Measurements from ENCODE around the gene ERP44.
A peak's percentile ranks its signal among the peaks of the same experiment; 100 is the strongest.
"Not testable (repeated sequence)": the region's sequence is repeated elsewhere in the genome, so short reads cannot be mapped to it uniquely, and the experiment has no call there.

Gene ERP44

GRCh38 chr9:100100146-100100667 lies 1.4 kb upstream of the ERP44 start:
- no peak for DNase-seq (ENCODE audit: low read depth in 2 of 2)

DNA sequence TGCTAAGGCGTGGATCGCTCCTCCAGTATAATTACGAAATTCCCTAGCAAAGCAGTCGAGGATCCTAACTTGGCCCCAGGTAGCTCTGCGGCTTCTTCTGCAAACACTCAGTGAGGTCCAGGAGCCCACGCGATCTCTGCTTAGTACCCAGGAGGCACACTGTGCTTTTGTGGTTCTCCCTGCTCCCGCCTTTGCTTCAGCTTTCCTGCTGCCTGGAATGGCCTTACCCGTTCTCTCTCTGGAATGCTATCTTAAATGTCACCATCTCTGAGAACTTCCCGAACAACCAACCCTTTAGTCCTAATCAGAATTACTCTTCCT lies 882 bp upstream of the ERP44 start:
- no peak for DNase-seq (ENCODE audit: low read depth in 2 of 2)

GRCh38 chr9:100098046-100098886 lies 534 bp downstream of the ERP44 start:
- DNase-seq (ENCODE audit: low read depth in 2 of 2) = peak in 1 of 2 donors; percentile 5

DNA sequence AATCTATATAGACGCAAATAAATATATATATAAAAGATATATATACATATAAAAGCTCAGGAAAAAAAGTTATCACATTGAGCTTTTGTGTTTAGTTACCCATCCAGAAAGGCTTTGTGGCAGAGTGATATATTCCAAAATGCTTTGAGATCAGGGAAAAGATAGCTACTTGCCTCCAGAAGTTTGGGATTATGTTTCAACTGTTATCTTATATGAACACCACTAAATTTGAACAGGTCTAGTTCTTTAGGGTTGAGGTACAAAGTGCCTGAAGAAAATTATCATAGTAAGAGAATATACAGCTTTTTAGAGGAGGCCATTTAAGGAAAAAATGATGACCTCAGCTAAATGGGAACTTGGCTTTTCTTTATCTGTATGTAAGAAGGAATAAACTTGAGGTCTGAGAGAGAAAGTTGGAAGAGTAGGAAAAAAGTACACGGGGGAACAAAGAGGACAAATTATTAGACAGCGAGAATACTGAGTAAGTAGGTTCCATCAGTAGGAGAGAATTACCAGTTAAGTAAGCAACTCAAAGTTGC lies 2.4 kb downstream of the ERP44 start:
- DNase-seq (ENCODE audit: low read depth in 2 of 2) = no peak

DNA sequence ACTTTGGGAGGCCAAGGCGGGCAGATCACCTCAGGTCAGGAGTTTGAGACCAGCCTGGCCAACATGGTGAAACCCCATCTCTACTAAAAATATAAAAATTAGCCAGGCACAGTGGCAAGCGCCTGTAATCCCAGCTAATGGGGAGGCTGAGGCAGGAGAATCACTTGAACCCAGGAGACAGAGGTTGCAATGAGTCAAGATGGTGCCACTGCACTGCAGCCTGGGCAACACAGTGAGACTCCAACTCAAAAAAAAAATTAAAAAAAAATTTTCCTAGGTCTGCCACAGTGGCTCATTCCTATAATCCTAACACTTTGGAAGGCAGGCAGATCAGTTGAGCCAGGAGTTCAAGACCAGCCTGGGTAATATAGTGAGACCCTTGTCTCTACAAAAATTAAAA lies 4.4 kb downstream of the ERP44 start:
- DNase-seq (ENCODE audit: low read depth in 2 of 2) = not testable (repeated sequence)

- DNase-seq (ENCODE audit: low read depth in 2 of 2) = no peak
Observed at GRCh38 chr9:100092066-100092465, 6.7 kb downstream of the ERP44 start.

- no peak for DNase-seq (ENCODE audit: low read depth in 2 of 2)
Observed at GRCh38 chr9:100091650-100092049, 7.2 kb downstream of the ERP44 start.

GRCh38 chr9:100090880-100091279 lies 7.9 kb downstream of the ERP44 start:
- DNase-seq (ENCODE audit: low read depth in 2 of 2) = no peak

DNA sequence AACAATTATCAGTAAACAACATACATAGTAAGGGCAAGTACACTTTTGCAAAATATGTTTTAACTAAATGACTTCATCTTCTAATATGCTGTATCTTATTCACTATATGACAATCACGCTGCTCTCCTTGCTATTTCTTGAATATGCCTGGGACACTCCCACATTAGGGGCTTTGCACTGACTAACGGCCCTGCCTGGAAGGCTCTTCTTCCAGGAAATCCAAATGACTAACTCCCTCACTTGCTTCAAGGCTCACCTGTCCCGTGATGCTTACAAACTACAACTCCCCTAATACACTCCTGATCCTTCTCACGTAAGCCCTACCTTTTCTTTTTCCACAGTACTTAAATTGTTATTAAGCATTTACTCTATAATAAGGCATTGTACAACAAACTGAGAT lies 10.6 kb downstream of the ERP44 start:
- DNase-seq (ENCODE audit: low read depth in 2 of 2) = no peak

GRCh38 chr9:100087218-100087617 lies 11.6 kb downstream of the ERP44 start:
- DNase-seq (ENCODE audit: low read depth in 2 of 2) = no peak

GRCh38 chr9:100086097-100086635 lies 12.6 kb downstream of the ERP44 start:
- no peak for DNase-seq (ENCODE audit: low read depth in 2 of 2)

DNA sequence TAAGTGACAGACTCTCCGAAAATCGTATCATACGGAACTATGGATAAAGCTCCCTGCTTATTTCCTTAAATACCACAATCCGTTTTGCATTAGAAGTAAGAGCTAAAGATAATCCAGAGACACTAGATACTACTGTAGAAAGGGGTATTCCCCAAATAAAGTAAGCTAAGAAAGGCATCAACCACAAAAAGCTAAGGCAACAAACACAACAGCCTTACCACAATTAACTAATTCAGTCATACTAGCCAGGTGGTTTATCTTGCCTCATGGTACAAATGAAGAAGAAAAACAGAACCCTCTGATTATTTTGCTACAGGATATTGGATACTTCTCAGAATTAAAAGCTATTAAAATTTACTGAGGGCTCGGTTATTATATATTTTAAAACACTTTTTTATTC lies 14.1 kb downstream of the ERP44 start:
- DNase-seq (ENCODE audit: low read depth in 2 of 2) = no peak

DNA sequence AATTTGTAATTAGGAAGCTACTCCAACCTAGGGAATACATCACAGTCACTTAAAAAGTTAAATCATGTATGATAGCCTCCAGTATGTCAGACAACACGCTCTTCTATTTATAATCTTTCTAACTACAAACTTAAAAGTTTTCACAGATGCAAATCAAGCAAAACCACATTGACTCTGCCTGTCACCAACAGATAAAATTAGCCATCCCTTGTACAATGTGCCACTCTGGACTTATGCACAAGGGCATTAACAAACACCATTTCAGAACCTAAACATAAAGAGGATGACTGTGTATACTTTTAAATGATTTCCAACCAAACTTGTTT lies 14.7 kb downstream of the ERP44 start:
- DNase-seq (ENCODE audit: low read depth in 2 of 2) = no peak

- DNase-seq (ENCODE audit: low read depth in 2 of 2) = no peak
Observed at GRCh38 chr9:100083448-100084127, 15.2 kb downstream of the ERP44 start.

DNA sequence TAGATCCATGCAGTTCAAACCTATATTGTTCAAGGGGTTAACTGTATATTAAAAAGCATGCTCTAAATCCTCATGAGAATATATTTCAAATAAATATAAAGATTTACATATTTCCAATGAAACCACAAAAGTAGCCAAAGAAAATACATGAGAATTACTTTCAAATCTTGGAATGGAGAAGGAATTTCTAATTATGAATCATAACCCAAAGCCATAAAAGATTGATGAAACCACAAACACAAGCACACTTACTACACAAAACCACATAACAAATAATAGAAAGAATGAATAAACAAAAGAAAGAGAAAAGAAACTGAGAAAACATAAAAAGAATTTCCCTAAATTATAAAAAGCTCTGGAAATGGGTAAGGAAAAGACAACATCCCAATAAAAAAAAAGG lies 16.0 kb downstream of the ERP44 start:
- no peak for DNase-seq (ENCODE audit: low read depth in 2 of 2)

- DNase-seq (ENCODE audit: low read depth in 2 of 2) = not testable (repeated sequence)
Observed at GRCh38 chr9:100076256-100076655, 22.5 kb downstream of the ERP44 start.

DNA sequence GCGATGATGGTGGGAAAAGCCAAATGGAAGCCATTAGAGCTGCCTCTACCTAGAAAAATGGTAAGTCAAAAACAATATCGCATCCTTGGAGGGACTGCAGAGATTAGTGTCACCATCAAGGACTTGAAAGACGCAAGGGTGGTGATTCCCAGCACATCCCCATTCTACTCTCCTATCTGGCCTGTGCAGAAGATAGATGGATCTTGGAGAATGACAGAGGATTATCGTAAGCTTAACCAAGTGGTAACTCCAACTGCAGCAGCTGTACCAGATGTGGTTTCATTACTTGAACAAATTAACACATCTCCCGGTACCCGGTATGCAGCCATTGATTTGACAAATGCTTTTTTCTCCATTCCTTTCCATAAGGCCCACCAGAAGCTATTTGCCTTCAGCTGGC lies 23.8 kb downstream of the ERP44 start:
- DNase-seq (ENCODE audit: low read depth in 2 of 2) = no peak

- no peak for DNase-seq (ENCODE audit: low read depth in 2 of 2)
Observed at GRCh38 chr9:100074093-100074492, 24.7 kb downstream of the ERP44 start.

GRCh38 chr9:100072805-100073204 lies 26.0 kb downstream of the ERP44 start:
- no peak for DNase-seq (ENCODE audit: low read depth in 2 of 2)

- DNase-seq (ENCODE audit: low read depth in 2 of 2) = no peak
Observed at GRCh38 chr9:100071271-100071670, 27.5 kb downstream of the ERP44 start.

DNA sequence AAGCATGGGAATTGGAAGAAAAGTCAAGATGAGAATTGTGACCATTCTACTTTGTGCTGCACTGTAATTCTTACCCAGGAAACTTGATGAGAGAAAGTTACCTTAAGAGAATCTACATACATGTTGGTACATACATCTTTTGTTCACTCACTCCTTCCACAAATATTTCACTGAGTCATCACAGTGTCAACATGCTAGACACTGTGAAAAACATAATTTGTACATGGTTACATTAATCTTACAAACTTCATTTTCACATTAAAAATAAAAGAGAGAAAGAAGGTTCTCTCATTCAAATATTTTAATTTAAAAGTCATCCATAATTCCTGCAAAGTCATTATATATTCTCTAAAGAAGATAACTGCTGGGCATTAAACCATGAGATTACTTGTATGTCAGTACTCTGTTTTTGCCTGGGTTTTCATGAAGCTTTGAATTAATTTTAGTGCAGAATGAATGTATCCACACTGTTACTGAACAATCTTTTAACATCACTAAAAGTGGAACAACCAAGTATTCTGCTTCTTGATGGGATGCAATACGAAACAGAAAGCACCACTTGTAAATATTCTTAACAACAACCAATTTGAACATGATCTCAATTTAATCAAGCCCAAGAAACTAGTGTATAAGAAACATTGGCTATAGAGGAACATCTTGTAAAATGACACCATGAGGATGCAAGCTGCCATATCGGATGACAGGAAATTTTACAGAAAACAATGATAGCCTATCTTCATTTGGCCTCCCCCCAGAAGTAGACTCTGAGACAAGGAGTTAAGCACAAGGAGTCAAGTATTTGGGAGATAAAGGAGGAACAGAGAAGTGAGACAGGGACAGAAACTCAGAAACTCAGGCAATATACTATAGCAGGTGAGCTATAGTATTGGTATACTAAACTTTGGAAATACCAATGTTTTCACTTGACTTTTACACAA lies 28.4 kb downstream of the ERP44 start:
- no peak for DNase-seq (ENCODE audit: low read depth in 2 of 2)

DNA sequence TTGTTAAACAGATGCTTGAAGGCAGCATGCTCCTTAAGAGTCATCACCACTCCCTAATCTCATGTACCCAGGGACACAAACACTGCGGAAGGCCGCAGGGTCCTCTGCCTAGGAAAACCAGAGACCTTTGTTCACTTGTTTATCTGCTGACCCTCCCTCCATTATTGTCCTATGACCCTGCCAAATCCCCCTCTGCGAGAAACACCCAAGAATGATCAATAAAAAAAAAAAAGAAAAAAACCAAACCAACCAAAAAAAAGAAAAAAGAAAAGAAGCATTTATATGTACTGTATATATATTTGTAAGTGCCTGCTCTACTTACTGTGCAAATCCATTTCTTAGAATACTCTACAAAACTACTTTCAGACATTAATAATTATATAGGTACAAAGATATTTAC lies 29.7 kb downstream of the ERP44 start:
- DNase-seq (ENCODE audit: low read depth in 2 of 2) = not testable (repeated sequence)

Data from stimulated activated CD8-positive, alpha-beta memory T cell treated with anti-CD3 and anti-CD28 coated beads, Interleukin-15, amount 100 ng/mL, for 4 hours (primary cell).